Smooth muscle cell (in vitro differentiated cells): Measurements from ENCODE around the gene OLR1. TPM values are rescaled to one million over a fixed set of nuclear protein-coding genes. Genes with fewer than 3 reads are reported as not detected.
"Not testable (repeated sequence)": the region's sequence is repeated elsewhere in the genome, so short reads cannot be mapped to it uniquely, and the experiment has no call there.

ENCODE experiments used
- DNase-seq: peaks from one replicate; lab custom pipeline; 2025; ENCODE audit not compliant: unreplicated experiment; lab: John Stamatoyannopoulos, UW
- H2AFZ ChIP-seq: fragments of 200-600 bp; sonication (generic); 2 replicates; pipeline ENCODE4 v1.6.0; 2016; ENCODE audit warnings: antibody characterized with exemption, low read depth, mild to moderate bottlenecking
- H3F3A ChIP-seq: fragments of 200-600 bp; sonication (generic); 2 replicates; pipeline ENCODE4 v1.6.0; 2017; ENCODE audit warnings: antibody characterized with exemption, low read depth
- H3K27ac ChIP-seq: fragments of 200-600 bp; sonication (generic); 2 replicates; pipeline ENCODE4 v1.5.1; 2016; ENCODE audit warnings: low read depth, mild to moderate bottlenecking
- H3K27me3 ChIP-seq: fragments of 200-600 bp; sonication (generic); 2 replicates; pipeline ENCODE4 v1.6.1; 2016; ENCODE audit warnings: low read depth, mild to moderate bottlenecking
- H3K36me3 ChIP-seq: fragments of 200-600 bp; sonication (generic); 2 replicates; pipeline ENCODE4 v1.5.1; 2016; ENCODE audit warnings: low read depth
- H3K4me1 ChIP-seq: fragments of 200-600 bp; sonication (generic); 2 replicates; pipeline ENCODE4 v1.5.1; 2016; ENCODE audit warnings: low read depth
- H3K4me2 ChIP-seq: fragments of 200-600 bp; sonication (generic); 2 replicates; pipeline ENCODE4 v1.6.0; 2016; ENCODE audit warnings: mild to moderate bottlenecking
- H3K4me3 ChIP-seq: fragments of 200-600 bp; sonication (generic); 2 replicates; pipeline ENCODE4 v1.5.1; 2016; ENCODE audit warnings: mild to moderate bottlenecking
- H3K79me2 ChIP-seq: fragments of 200-600 bp; sonication (generic); 2 replicates; pipeline ENCODE4 v1.6.0; 2016; ENCODE audit warnings: low read depth, mild to moderate bottlenecking
- H3K9ac ChIP-seq: fragments of 200-600 bp; sonication (generic); 2 replicates; pipeline ENCODE4 v1.6.0; 2016; ENCODE audit warnings: low read depth
- H3K9me3 ChIP-seq: fragments of 200-600 bp; sonication (generic); replicated peaks from 2 replicates; pipeline ENCODE4 v1.5.1; 2016; ENCODE audit warnings: low read depth
- H4K20me1 ChIP-seq: fragments of 200-600 bp; sonication (generic); 2 replicates; pipeline ENCODE4 v1.6.0; 2016; ENCODE audit warnings: low read depth
- WGBS: methylation state at CpG from one replicate; pipeline ENCODE4 v1.1.7; 2016; ENCODE audit warnings: low lambda C conversion rate; 5-methylcytosine and 5-hydroxymethylcytosine counted together
- polyA plus RNA-seq: library from polyadenylated mRNA; unstranded; fragments of >200 nt; fragmentation: Nextera tagmentation; extraction: Ambion mirVana; gene quantifications from 2 replicates; pipeline ENCODE4 v1.2.1, GENCODE V29; 2016
- total RNA-seq: library from RNA; depleted of rRNA; stranded (reverse); fragments of >200 nt; gene quantifications from 2 replicates; pipeline ENCODE4 v1.2.3, GENCODE V29; 2014
- TF ChIP-seq, protein P1 (sequence below): fragments of 200-600 bp; sonication (generic); IDR thresholded peaks from 2 replicates; pipeline ENCODE4 v1.5.1; 2017; ENCODE audit warnings: borderline replicate concordance, mild to moderate bottlenecking, antibody characterized with exemption; ENCODE audit not compliant: insufficient read depth, poor library complexity, severe bottlenecking

The OLR1 gene
- total RNA-seq (7.4 and 14.5 TPM in 2 replicates), polyA plus RNA-seq (5.4 and 6.7 TPM in 2 replicates)

GRCh38 chr12:10171973-10172728 is at the start of gene OLR1:
Gene OLR1, minus strand, starts transcription at chr12:10172132. Its CDS starts 55 bp downstream, at chr12:10172077.
- Histone ChIP-seq H3K27ac (no peak within 1 kb of the TSS), H3K4me3 (no peak within 1 kb of the TSS), H3K27me3 (no peaks in the 10 kb centered on the region), H3K4me1 (peaks cover 3% of the 10 kb centered on the region), H3K36me3 (no peaks in the 10 kb centered on the region), H3K9ac (no peak within 1 kb of the TSS), H4K20me1 (no peaks in the 10 kb centered on the region), H3K4me2 (peak within 1 kb of the TSS; percentile 34), H2AFZ (no peak within 1 kb of the TSS), H3F3A (no peaks in the 10 kb centered on the region), H3K9me3 (no peaks in the 10 kb centered on the region), H3K79me2 (no peaks in the 10 kb centered on the region)
- WGBS, result 54% methylated on average over 7 of the region's 7 CpGs
- no peak for DNase-seq
- TF ChIP-seq, protein P1, sequence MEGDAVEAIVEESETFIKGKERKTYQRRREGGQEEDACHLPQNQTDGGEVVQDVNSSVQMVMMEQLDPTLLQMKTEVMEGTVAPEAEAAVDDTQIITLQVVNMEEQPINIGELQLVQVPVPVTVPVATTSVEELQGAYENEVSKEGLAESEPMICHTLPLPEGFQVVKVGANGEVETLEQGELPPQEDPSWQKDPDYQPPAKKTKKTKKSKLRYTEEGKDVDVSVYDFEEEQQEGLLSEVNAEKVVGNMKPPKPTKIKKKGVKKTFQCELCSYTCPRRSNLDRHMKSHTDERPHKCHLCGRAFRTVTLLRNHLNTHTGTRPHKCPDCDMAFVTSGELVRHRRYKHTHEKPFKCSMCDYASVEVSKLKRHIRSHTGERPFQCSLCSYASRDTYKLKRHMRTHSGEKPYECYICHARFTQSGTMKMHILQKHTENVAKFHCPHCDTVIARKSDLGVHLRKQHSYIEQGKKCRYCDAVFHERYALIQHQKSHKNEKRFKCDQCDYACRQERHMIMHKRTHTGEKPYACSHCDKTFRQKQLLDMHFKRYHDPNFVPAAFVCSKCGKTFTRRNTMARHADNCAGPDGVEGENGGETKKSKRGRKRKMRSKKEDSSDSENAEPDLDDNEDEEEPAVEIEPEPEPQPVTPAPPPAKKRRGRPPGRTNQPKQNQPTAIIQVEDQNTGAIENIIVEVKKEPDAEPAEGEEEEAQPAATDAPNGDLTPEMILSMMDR, result no peak

DNA sequence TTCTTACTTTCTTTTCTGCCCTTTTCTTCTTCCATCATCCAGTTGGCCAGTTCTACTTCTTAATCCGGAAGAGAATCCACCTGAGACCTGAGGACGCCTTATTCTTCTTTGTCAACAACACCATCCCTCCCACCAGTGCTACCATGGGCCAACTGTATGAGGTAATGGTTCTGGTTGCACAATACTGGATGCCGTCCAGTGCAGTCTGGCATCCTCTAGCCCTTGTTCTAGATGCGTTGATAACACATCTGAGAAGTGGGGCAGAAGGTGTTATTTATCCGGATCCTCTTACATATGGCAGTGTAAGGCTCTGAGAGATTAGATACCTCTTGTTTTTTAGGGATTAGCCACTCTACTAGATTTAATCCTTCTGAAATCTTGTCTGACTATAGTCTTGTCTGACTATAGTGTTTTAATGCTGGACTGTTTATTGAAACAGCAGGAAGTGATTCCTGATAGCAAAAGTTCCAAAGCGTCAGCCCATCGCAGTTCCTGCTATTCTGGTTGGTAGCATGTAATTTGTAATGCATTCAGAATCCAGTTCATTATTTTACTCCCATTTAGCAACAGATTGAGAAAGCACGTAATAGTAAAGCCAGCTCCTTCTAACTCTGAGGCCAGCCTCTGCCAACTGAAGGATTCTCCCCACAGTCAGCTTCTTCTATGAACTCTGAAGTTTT is 48.6 kb upstream of the OLR1 start:
- DNase-seq, result no peak
- Histone ChIP-seq H3K9ac (no peak overlapping the region), H3K36me3 (peaks cover 21% of the 10 kb centered on the region), H3K4me1 (peaks cover 3% of the 10 kb centered on the region), H3K4me3 (no peak overlapping the region), H3K79me2 (peaks cover 27% of the 10 kb centered on the region), H4K20me1 (peaks cover 57% of the 10 kb centered on the region), H2AFZ (no peak overlapping the region), H3F3A (peaks cover 15% of the 10 kb centered on the region), H3K4me2 (peak overlapping the region; percentile 7), H3K9me3 (no peaks in the 10 kb centered on the region), H3K27me3 (no peaks in the 10 kb centered on the region), H3K27ac (peak overlapping the region; percentile 35)
- TF ChIP-seq, protein P1, result no peak
- 39% methylated on average over 8 of the region's 8 CpGs for WGBS

DNA sequence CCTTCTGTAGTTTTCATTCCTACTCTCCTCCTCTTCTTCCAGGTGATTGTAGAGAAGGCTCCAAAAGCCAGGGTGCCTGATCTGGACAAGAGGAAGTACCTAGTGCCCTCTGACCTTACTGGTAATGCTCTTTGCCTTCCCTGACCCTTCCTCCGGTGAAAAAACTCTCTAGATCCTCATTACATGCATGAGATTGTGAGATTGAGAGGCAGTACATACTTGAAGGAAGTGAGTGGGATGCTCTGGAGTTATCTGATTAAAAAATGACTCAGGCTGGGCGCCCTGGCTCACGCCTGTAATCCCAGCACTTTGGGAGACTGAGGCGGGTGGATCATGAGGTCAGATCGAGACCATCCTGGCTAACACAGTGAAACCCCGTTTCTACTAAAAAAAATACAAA is 46.1 kb upstream of the OLR1 start:
- no peak overlapping the region for H3K4me3 ChIP-seq
- H3K9ac ChIP-seq, result no peak overlapping the region
- TF ChIP-seq, protein P1, result no peak
- peaks cover under 1% of the 10 kb centered on the region for H3K27me3 ChIP-seq
- H3K27ac ChIP-seq, result no peak overlapping the region
- H2AFZ ChIP-seq, result no peak overlapping the region
- WGBS, result 57% methylated on average over 6 of the region's 6 CpGs
- peaks cover 72% of the 10 kb centered on the region for H4K20me1 ChIP-seq
- peaks cover 42% of the 10 kb centered on the region for H3K79me2 ChIP-seq
- H3F3A ChIP-seq, result peaks cover 23% of the 10 kb centered on the region
- peaks cover 12% of the 10 kb centered on the region for H3K36me3 ChIP-seq
- no peaks in the 10 kb centered on the region for H3K9me3 ChIP-seq
- H3K4me2 ChIP-seq, result no peak overlapping the region
- H3K4me1 ChIP-seq, result peaks cover 9% of the 10 kb centered on the region
- no peak for DNase-seq

GRCh38 chr12:10215946-10216345 is 44.0 kb upstream of the OLR1 start:
- WGBS, result 96% methylated on average over 13 of the region's 13 CpGs

More at GRCh38 chr12:10215946-10216345, 44.0 kb upstream of the OLR1 start:
- peaks cover 64% of the 10 kb centered on the region for H4K20me1 ChIP-seq
- H3F3A ChIP-seq, result peaks cover 23% of the 10 kb centered on the region
- H3K79me2 ChIP-seq, result peaks cover 42% of the 10 kb centered on the region
- not testable (repeated sequence) for H3K27ac ChIP-seq, H3K9ac ChIP-seq, H3K4me1 ChIP-seq, DNase-seq, H3K9me3 ChIP-seq, H3K36me3 ChIP-seq, H3K27me3 ChIP-seq, H2AFZ ChIP-seq
- H3K4me2 ChIP-seq, result peak overlapping the region; percentile 95
- H3K4me3 ChIP-seq, result peak overlapping the region; percentile 99
